ENCODE data around the gene SMARCC2.

The SMARCC2 gene

GRCh38 chr12:56189099-56189917 lies at the start of gene SMARCC2:
SMARCC2 (minus strand) TSS chr12:56189483; CDS start chr12:56189461, 22 bp downstream.
- peak; percentile 23 for DNase-seq (ENCODE audit: low read depth)

DNA sequence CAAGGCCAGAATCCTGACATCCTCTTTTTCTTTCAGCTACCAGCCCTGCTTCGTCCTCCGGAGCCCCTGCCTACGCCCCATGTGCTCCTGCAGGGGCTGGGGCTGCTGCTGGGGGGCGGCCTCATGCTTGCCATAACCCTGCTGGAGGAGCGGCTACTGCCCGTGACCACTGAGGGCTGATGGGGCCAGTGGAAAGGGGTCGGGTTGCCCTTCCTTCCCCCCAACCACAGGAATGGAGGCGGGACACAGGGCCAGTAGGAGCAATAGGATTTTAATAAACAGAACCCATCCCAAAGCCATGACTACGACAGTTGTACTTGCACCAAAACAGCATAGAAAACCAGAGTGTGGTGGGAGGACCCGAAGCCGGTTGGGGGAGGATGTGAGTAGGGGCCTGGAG lies 48.3 kb upstream of the SMARCC2 start:
- DNase-seq (ENCODE audit: low read depth) = no peak

DNA sequence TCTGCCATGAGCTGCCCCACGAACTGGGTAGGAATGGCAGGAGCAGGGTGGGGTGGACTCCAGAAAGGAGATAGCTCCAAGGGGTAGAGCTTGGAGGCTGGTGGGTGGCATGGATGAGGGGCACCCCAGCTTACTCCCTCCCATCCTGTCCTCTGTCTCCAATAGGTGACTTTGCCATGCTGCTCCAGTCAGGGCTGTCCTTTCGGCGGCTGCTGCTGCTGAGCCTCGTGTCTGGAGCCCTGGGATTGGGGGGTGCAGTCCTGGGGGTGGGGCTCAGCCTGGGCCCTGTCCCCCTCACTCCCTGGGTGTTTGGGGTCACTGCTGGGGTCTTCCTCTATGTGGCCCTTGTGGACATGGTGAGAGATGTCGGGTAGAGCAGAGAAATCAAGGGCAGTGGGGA lies 47.7 kb upstream of the SMARCC2 start:
- no peak for DNase-seq (ENCODE audit: low read depth)

DNA sequence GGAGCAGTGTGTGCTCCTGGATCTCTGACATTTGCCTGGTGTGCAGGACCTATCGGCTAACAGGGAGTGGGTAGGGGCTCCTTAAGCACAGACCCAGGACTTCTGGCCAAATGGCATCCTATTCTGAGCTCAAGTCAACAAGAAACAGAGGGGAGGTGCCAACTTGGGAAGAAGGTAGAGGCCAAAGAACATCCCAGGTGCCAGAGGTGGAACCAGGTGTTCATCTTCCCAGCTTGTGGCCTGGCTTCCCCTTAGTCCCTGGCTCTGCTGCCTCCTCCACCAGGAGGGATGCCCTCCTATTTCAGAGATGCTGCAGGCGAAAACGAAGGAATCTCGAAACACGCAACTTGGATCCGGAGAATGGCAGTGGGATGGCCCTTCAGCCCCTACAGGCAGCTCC lies 46.8 kb upstream of the SMARCC2 start:
- DNase-seq (ENCODE audit: low read depth) = no peak

GRCh38 chr12:56234746-56235436 lies 45.6 kb upstream of the SMARCC2 start:
- DNase-seq (ENCODE audit: low read depth) = no peak

- DNase-seq (ENCODE audit: low read depth) = no peak
These were observed 41.9 kb upstream of the SMARCC2 start for GRCh38 chr12:56231184-56231582.

DNA sequence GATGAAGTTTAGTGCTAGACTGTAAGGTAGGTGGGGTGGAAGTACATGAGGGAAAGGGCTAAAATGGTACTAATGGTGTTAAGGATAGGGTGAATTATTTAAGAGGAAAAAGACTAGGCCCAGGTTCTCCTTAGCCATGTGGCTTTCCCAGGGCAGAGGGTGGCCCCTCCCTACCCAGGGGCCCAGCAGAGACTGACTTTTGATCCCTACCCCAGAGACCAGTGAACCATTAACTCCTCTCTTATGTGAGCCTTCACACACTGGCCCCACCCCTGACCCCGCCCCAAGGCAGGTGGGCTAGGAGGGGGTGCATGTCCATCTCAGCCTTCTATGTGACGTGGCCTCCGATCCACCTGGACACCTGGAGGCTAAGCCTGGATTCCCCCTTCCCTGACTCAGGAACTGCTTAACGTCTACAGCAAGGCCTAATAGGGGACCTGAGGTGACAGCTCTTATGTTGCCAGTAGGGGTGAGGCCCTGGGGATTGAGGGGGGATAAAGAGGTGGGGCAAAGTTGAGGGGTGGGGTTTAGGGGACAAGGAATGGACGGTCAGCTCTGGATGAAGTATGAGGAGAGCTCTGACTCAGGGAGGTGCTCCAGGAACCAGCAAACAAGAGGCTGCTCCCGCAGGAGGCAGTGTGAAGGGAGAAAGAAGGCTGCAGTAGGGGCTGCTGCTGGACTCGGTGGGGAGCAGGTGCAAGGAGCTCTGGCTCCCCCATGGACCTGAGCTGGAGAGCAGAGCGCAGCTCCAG lies 41.3 kb upstream of the SMARCC2 start:
- no peak for DNase-seq (ENCODE audit: low read depth)

DNA sequence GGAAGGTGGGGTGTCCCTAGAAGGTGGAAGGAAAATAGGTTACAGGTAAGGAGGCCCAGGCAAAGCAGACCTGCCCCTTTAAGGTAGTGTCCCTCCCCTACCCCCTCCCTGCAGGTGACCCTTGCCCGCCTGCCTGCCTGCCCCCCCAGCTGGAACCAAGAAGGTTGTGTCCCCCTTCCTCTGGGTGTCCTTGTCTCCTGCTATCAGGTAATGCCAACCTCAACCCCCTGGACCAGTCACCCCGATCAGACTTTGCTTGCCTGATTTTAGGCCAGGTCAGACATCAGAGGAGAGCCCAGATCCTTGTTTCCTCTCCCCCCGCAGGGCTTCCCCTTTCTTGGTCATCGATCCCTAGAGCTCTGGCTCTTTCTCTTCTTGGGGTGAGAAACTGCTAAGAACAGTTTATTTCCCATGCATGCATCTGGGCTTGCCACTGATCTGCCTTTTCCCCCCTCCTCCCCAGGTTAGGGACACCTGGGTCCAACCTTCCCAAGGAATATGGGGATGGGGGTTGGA lies 40.7 kb upstream of the SMARCC2 start, which contains the start of gene SLC39A5:
SLC39A5 (plus strand) TSS at position 136 of the 516 bp plus-strand sequence. CDS start 1,224 bp downstream, outside the sequence.
- no peak for DNase-seq (ENCODE audit: low read depth)

DNA sequence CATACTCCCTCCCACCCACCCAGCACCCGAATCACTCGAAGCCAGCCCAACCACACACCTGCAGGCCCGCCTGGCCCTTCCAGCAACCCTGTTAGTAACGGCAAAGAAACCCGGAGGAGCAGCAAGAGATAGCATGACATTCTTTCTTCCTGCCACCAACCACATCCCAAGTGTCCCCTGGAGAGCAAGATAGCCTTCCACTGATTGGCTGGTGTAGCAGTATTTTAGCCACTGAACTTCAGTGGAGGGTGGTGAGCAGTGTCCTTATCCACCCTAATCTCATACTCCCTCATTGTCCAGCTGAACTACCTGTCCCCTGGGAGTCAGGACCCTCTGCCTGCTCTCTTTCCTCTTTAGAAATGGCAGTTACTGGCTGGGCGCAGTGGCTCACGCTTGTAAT lies 39.8 kb upstream of the SMARCC2 start:
- no peak for DNase-seq (ENCODE audit: low read depth)

- DNase-seq (ENCODE audit: low read depth) = no peak
These were observed 35.7 kb upstream of the SMARCC2 start for GRCh38 chr12:56224954-56225353.

DNA sequence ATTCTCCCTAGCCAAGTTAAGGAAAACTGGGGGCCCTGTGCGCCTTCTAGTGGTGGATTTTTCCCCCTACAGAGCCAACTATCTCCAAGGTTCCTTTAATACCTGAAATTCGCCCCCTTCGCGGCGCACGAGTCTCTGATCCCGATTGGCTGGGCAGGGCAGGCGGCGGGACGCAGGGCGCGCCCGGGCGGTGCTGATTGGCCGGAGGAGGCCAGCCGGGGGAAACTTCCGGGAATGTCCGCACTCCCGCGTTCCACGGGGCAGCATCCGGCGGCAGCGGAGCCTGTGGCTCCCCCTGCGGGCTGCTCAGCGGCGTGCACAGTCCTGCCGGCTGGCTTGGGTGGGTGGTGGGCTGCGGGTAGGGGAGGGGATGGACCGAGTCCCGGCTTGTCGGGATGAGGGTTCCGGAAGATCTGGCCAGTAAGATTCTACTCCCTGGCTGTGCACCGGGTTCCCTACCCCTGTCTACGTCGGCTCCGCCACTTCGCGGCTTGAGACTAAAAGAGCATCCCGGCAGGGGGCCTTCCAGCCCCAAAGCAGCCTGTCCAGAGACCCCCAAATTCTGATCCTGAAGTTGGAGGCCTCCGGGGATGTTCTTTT lies 34.9 kb upstream of the SMARCC2 start, which contains the start of gene NABP2:
NABP2 (plus strand) TSS at position 241 of the 600 bp plus-strand sequence. CDS start 515 bp downstream, outside the sequence.
- peak; percentile 82 for DNase-seq (ENCODE audit: low read depth)

- no peak for DNase-seq (ENCODE audit: low read depth)
These were observed 34.4 kb upstream of the SMARCC2 start for GRCh38 chr12:56223571-56224101.

DNA sequence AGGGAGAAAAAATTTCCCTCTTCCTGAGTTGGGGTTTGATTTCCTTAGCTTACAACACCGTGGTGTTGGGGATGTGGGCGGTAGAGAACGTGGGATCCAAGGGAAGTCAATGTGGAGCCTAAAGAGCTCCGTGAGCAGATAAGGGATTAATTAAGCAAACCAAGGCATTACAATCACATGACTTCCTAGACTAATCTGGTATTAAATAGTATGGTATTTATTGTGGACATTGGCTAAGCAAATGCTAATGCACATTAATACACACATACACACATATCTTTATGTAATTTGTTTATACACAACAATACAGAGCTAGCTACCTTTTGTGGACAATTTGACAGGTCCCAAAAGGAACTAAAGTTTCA lies 33.2 kb upstream of the SMARCC2 start:
- DNase-seq (ENCODE audit: low read depth) = no peak

- peak; percentile 92 for DNase-seq (ENCODE audit: low read depth)
These were observed 32.7 kb upstream of the SMARCC2 start, which contains the start of gene RNF41 for GRCh38 chr12:56221757-56222530. RNF41 (minus strand) TSS chr12:56221922; CDS start chr12:56214047, 7,875 bp downstream.

DNA sequence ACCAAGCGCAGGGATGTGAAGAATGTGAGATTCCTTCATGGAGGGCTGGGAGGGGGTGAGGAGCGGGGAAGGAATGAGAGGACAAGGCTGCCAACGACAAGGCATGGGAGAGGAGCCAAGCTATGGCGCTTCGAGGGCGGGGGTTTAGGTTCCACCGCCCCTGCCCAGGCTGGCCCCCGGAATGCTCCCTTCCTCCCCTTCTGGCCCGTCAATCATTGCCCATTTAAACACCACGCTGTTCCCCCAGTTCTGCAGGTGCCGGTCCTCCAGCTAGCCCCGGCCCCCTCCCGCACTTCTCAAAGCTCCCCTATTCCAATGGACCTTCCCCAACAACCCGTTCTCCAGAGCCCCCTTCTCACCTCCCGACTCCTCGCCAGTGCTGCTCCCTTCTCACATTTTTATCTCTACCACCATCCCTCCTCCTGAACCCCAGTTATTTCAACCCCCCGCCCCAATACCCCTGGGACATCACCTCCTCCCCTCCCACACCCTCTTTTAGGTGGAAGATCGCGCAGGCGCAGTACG lies 32.0 kb upstream of the SMARCC2 start:
- peak; percentile 26 for DNase-seq (ENCODE audit: low read depth)

- no peak for DNase-seq (ENCODE audit: low read depth)
These were observed 31.4 kb upstream of the SMARCC2 start for GRCh38 chr12:56220611-56221231.

GRCh38 chr12:56219840-56220239 lies 30.6 kb upstream of the SMARCC2 start:
- no peak for DNase-seq (ENCODE audit: low read depth)

DNA sequence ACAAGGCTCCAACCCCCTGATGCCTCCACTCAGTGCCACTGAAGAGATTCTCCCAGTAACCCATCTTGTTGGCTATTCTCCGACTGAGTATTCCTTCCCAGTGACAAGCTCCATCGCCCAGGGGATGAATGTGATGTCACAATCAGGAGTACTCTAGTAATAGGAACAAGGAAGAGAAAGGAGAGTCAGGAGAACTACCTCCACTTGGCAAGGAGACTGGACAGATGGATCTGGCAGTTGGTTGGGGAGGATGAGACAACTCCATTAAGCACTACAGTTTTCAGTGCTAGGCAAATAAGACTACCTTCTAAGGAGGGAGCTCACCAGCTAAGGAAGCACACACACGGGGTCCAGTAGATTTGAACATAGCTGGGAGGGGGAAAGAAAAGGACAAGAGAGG lies 27.2 kb upstream of the SMARCC2 start:
- DNase-seq (ENCODE audit: low read depth) = no peak

DNA sequence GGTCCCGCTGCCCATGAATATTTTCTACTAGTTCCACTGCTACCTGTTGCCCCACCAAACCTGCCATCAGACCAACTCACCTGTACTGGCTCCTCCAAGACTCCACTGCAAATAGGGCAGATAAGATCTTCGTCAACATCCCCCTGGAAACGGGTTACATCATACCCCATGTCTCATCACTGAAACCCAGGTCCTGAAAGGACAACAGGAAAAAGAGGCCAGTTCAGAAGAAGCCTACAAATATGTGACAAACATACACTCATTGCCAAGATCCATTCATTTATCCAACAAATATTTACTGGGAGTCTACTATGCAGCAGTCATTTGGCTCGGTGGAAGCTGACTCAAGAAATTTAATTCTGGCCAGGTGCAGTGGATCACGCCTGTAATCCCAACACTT lies 24.6 kb upstream of the SMARCC2 start:
- no peak for DNase-seq (ENCODE audit: low read depth)

- DNase-seq (ENCODE audit: low read depth) = no peak
These were observed 23.1 kb upstream of the SMARCC2 start for GRCh38 chr12:56212361-56212760.

Data from non-pigmented ciliary epithelial cell (primary cell).